K562 (cell line): Measurements from ENCODE around the gene CBFA2T3. TPM values are rescaled to one million over a fixed set of nuclear protein-coding genes. Genes with fewer than 3 reads are reported as not detected.

ENCODE experiments used
- ATAC-seq: fragments of 200-7000 bp; cut with Tn5 transposase; 3 replicates; pipeline ENCODE4 v1.9.1; 2020; ENCODE audit warnings: moderate library complexity
- BruUV-seq: library from RNA; stranded (reverse); fragments of 400-500 nt; replicated peaks from 2 replicates; lab custom pipeline; 2021; lab: Mats Ljungman, UMichigan
- CTCF ChIA-PET: fragments of 300-600 bp; formaldehyde crosslinking; extraction: SDS; loops from one replicate; lab custom pipeline; 2021; ENCODE audit warnings: low intra/inter-chr PET ratio; lab: Yijun Ruan, JAX
- POLR2A ChIA-PET: fragments of 300-600, 350-650 bp; sonication (Branson Sonifier 250); formaldehyde crosslinking; extraction: SDS; loops from one replicate; lab custom pipeline; 2021; ENCODE audit warnings: antibody characterized with exemption, inconsistent platforms; lab: Yijun Ruan, JAX
- DNase-seq, 4 experiments: peaks; one replicate each; pipeline versions ENCODE4 v3.0.0 to v3.0.0-alpha.2; 2011 to 2018; ENCODE audit warnings: low spot score in 3 of 4, mixed read lengths in 3 of 4; ENCODE audit errors: extremely low read depth in 1 of 4
- FAIRE-seq: peaks from 2 replicates; lab custom pipeline; 2011; peaks lifted over from hg19 to GRCh38; lab: Jason Lieb, UNC
- H2AFZ ChIP-seq: 2 replicates; pipeline ENCODE4 v1.6.0; 2011; ENCODE audit warnings: low read depth, low read length, control low read depth, inconsistent platforms
- H3K27ac ChIP-seq: fragments of 200-600 bp; 3 replicates; pipeline ENCODE4 v1.8.0; 2011; ENCODE audit warnings: low read depth, mild to moderate bottlenecking, control low read depth, inconsistent platforms, low read length, moderate library complexity, mixed read lengths; ENCODE audit errors: extremely low read depth
- H3K27me3 ChIP-seq, 2 experiments: fragments of 300-600 bp in 1 of 2; 2 replicates in 1 of 2; 3 replicates in 1 of 2; pipeline versions ENCODE4 v1.6.0 to v1.8.0; 2011; ENCODE audit warnings: inconsistent platforms in 2 of 2, low read length in 2 of 2, mild to moderate bottlenecking in 1 of 2, mixed read lengths in 1 of 2, moderate library complexity in 1 of 2; ENCODE audit not compliant: control insufficient read depth in 2 of 2, insufficient read depth in 2 of 2
- H3K36me3 ChIP-seq: fragments of 300-600 bp; 3 replicates; pipeline ENCODE4 v1.8.0; 2011; ENCODE audit warnings: mild to moderate bottlenecking, low read length, inconsistent platforms; ENCODE audit not compliant: control insufficient read depth, insufficient read depth
- H3K4me1 ChIP-seq, 2 experiments: fragments of 200-600 bp in 1 of 2; replicated peaks in 1 of 2; 2 replicates in 1 of 2; 3 replicates in 1 of 2; pipeline versions ENCODE4 v1.5.1 to v1.8.0; 2011; ENCODE audit warnings: inconsistent platforms in 2 of 2, low read length in 2 of 2, mild to moderate bottlenecking in 1 of 2, mixed read lengths in 1 of 2, moderate library complexity in 1 of 2; ENCODE audit not compliant: control insufficient read depth in 2 of 2, insufficient read depth in 2 of 2
- H3K4me2 ChIP-seq: 2 replicates; pipeline ENCODE4 v1.6.1; 2011; ENCODE audit warnings: low read length, control low read depth, inconsistent platforms, mixed read lengths; ENCODE audit not compliant: insufficient read depth
- H3K4me3 ChIP-seq: fragments of 200-600 bp; sonication (generic), shearing (Covaris generic); 2 replicates; pipeline ENCODE4 v1.5.1; 2016; ENCODE audit warnings: control low read depth, inconsistent platforms
- H3K79me2 ChIP-seq: fragments of 200-600 bp; 3 replicates; pipeline ENCODE4 v1.8.0; 2011; ENCODE audit warnings: low read length, inconsistent platforms; ENCODE audit not compliant: control insufficient read depth, insufficient read depth
- H3K9ac ChIP-seq, 2 experiments: 2 replicates each; pipeline versions ENCODE4 v1.6.0 to v1.6.1; 2011; ENCODE audit warnings: low read depth in 2 of 2, low read length in 2 of 2, control low read depth in 1 of 2, inconsistent platforms in 1 of 2, mild to moderate bottlenecking in 1 of 2, mixed read lengths in 1 of 2; ENCODE audit not compliant: insufficient read depth in 1 of 2
- H3K9me1 ChIP-seq: one replicate; pipeline ENCODE4 v1.6.0; 2011; ENCODE audit warnings: inconsistent platforms, mild to moderate bottlenecking, low read length, moderate library complexity; ENCODE audit not compliant: control insufficient read depth, insufficient read depth
- H3K9me3 ChIP-seq: replicated peaks from 2 replicates; pipeline ENCODE4 v1.5.1; 2011; ENCODE audit warnings: low read depth, low read length, inconsistent platforms; ENCODE audit not compliant: control insufficient read depth, insufficient read depth
- H4K20me1 ChIP-seq: replicated peaks from 2 replicates; pipeline ENCODE4 v1.6.1; 2011; ENCODE audit warnings: low read length, inconsistent platforms, mixed read lengths; ENCODE audit not compliant: control insufficient read depth, insufficient read depth
- CBX2 ChIP-seq: fragments of 200-600 bp; sonication (generic); IDR thresholded peaks from one replicate; pipeline ENCODE4 v1.6.1; 2012; ENCODE audit warnings: mild to moderate bottlenecking, low read length, inconsistent platforms; ENCODE audit not compliant: insufficient read depth, poor library complexity, severe bottlenecking
- CHD7 ChIP-seq: fragments of 200-600 bp; sonication (generic); IDR thresholded peaks from one replicate; pipeline ENCODE4 v1.6.1; 2012; ENCODE audit warnings: mild to moderate bottlenecking, low read depth, low read length, inconsistent platforms
- ILF3 ChIP-seq: fragments of 450-650 bp; IDR thresholded peaks from 2 replicates; pipeline ENCODE4 v1.6.1; 2018; ENCODE audit warnings: antibody characterized with exemption, mild to moderate bottlenecking, moderate library complexity, borderline replicate concordance
- MIER1 ChIP-seq: fragments of 450-650 bp; IDR thresholded peaks from 2 replicates; pipeline ENCODE4 v1.6.1; 2016; ENCODE audit warnings: antibody characterized with exemption, mild to moderate bottlenecking, low read depth
- ZNF232 ChIP-seq: sonication (generic); formaldehyde crosslinking; IDR thresholded peaks from 2 replicates; pipeline ENCODE4 v1.8.0; 2022; ENCODE audit warnings: mild to moderate bottlenecking, missing genetic modification reagents
- ZNF239 ChIP-seq: fragments of 250-450 bp; sonication (Bioruptor Pico); IDR thresholded peaks from 2 replicates; pipeline ENCODE4 v1.4.0; 2020; ENCODE audit warnings: mild to moderate bottlenecking
- WGBS: fragments of 100-300 bp; shearing (Covaris generic); methylation state at CpG from one replicate; pipeline ENCODE4 v1.1.6; 2016; ENCODE audit warnings: low coverage, mixed read lengths; ENCODE audit not compliant: insufficient coverage; ENCODE audit errors: missing lambda C conversion rate; 5-methylcytosine and 5-hydroxymethylcytosine counted together
- in situ Hi-C: fragments of 300-500 bp; cut with MboI; formaldehyde crosslinking; loops from 4 replicates; pipeline ENCODE4 v1.15.0; 2018; ENCODE audit warnings: inconsistent platforms, mixed read lengths
- intact Hi-C: fragments of 100-400 bp; cut with micrococcal nuclease; formaldehyde crosslinking; loops from 2 replicates; pipeline ENCODE4 v1.14.2; 2022
- polyA plus RNA-seq, 8 experiments: library from polyadenylated mRNA; depleted of rRNA in 4 of 8; stranded (reverse) in 5 of 8; unstranded in 3 of 8; fragments of >200 nt; fragmentation: Nextera tagmentation in 2 of 8; fragmentation: Illumina TruSeq in 1 of 8; extraction: Ambion mirVana in 2 of 8; extraction: Trizol in 1 of 8; gene quantifications; 2 replicates each; pipeline versions ENCODE4 v1.2.1 to v1.2.3, GENCODE V29; 2011 to 2014; ENCODE audit warnings: inconsistent platforms in 1 of 8, missing spikeins in 1 of 8
- total RNA-seq, 7 experiments: library from RNA; depleted of rRNA in 6 of 7; stranded (reverse); fragments of >200 nt in 6 of 7; fragmentation: Illumina TruSeq in 2 of 7; extraction: Trizol in 2 of 7; gene quantifications; 2 replicates each; pipeline versions ENCODE4 v1.2.1 to v1.2.3, GENCODE V29; 2011 to 2021; ENCODE audit warnings: low replicate concordance in 1 of 7
- TF ChIP-seq, protein P1 (sequence below): fragments of 450-650 bp; formaldehyde crosslinking; IDR thresholded peaks from 2 replicates; pipeline ENCODE4 v1.4.0; 2022; ENCODE audit warnings: missing genetic modification characterization

CBFA2T3 gene
- total and polyA plus RNA-seq, 9 of the 15 experiments (the other 6 are each of a cell fraction or from before 2014, with no cell fraction given) = 2.3 to 145 (median 6.7) TPM

GRCh38 chr16:88878356-88878755 is 98.7 kb downstream of the CBFA2T3 start (continued):
- TF ChIP-seq CBX2 = no peak

- H3K4me2 ChIP-seq = no peak overlapping the region
- in situ Hi-C loops (no loop called here), intact Hi-C loops (no loop called here)
- FAIRE-seq (no peak), DNase-seq (no peak), ATAC-seq (no peak)
- H3K79me2 ChIP-seq = no peaks in the 10 kb centered on the region
- no peaks in the 10 kb centered on the region for H3K9me3 ChIP-seq
- no peaks in the 10 kb centered on the region for H3K27me3 ChIP-seq
- H3K9ac ChIP-seq = no peak overlapping the region
- peaks cover 88% of the 10 kb centered on the region; the same call in 2 of the 3 replicates for H3K36me3 ChIP-seq
- WGBS = 97% methylated on average over 15 of the region's 20 CpGs
- H3K9me1 ChIP-seq = peaks cover 6% of the 10 kb centered on the region
- ChIA-PET CTCF (no interaction called here), POLR2A (interaction anchor here (0.9 kb wide), 1 partner anchor 13 kb away, joined by 5 read pairs; no protein-coding TSS in a partner anchor)
- no peak overlapping the region for H2AFZ ChIP-seq
- H4K20me1 ChIP-seq = peaks cover 12% of the 10 kb centered on the region; the same call in 1 of the 2 replicates
- H3K27ac ChIP-seq = no peak overlapping the region
- no TSS peak for BruUV-seq
- peaks cover 0 to 64% of the 10 kb centered on the region in 2 experiments; a peak in 3 of 5 replicates for H3K4me1 ChIP-seq
- no peak overlapping the region for H3K4me3 ChIP-seq
- TF ChIP-seq ILF3 (no peak), MIER1 (no peak), CHD7 (no peak), ZNF239 (no peak), ZNF232 (CRISPR knock-in tag) (no peak)
- TF ChIP-seq, protein P1, sequence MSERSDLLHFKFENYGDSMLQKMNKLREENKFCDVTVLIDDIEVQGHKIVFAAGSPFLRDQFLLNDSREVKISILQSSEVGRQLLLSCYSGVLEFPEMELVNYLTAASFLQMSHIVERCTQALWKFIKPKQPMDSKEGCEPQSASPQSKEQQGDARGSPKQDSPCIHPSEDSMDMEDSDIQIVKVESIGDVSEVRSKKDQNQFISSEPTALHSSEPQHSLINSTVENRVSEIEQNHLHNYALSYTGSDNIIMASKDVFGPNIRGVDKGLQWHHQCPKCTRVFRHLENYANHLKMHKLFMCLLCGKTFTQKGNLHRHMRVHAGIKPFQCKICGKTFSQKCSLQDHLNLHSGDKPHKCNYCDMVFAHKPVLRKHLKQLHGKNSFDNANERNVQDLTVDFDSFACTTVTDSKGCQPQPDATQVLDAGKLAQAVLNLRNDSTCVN = no peak
Measured at GRCh38 chr16:88877564-88878289, 99.3 kb downstream of the CBFA2T3 start.
